ENCODE results near the gene CSMD2. TPM values are rescaled to one million over a fixed set of nuclear protein-coding genes. Genes with fewer than 3 reads are reported as not detected.
"Not testable (repeated sequence)": the region's sequence is repeated elsewhere in the genome, so short reads cannot be mapped to it uniquely, and the experiment has no call there.

The CSMD2 gene
- total RNA-seq, 6 donors from 2014 or later = 0.39 to 1.0 (median 0.52) TPM

- WGBS, 2 donors = 83 to 86% methylated on average over 6 of the region's 6 CpGs
- H3K36me3 ChIP-seq = no peaks in the 10 kb centered on the region
These were observed 652.6 kb downstream of the CSMD2 start for GRCh38 chr1:33512226-33513011.

GRCh38 chr1:33509276-33509675, 655.8 kb downstream of the CSMD2 start:
- not testable (repeated sequence) for H3K36me3 ChIP-seq; H3K4me3 ChIP-seq; ATAC-seq (ENCODE audit: low FRiP score in 2 of 2); H3K4me1 ChIP-seq; H3K9me3 ChIP-seq; H3K27ac ChIP-seq; H3K27me3 ChIP-seq
- peak in 1 of 2 donors; percentile 58 for DNase-seq
- 100% methylated on average over 8 of the region's 24 CpGs; no CpG with 5 or more reads in 1 of the 2 donors for WGBS, 2 donors

More at GRCh38 chr1:33512226-33513011, 652.6 kb downstream of the CSMD2 start:
- no peak for DNase-seq
- Histone ChIP-seq H3K27ac (no peak overlapping the region), H3K9me3 (no peaks in the 10 kb centered on the region), H3K4me3 (no peak overlapping the region), H3K4me1 (no peaks in the 10 kb centered on the region), H3K27me3 (no peaks in the 10 kb centered on the region)
- TF ChIP-seq EP300 (IDR thresholded peaks at IDR 0.05) (no peak), CTCF (IDR thresholded peaks at IDR 0.05) (no peak), POLR2AphosphoS5 (IDR thresholded peaks at IDR 0.05) (no peak), POLR2A (IDR thresholded peaks at IDR 0.05) (no peak)
- no peak for ATAC-seq (ENCODE audit: low FRiP score in 2 of 2)

GRCh38 chr1:33508151-33508550, 656.9 kb downstream of the CSMD2 start:
- WGBS, 2 donors = 89 to 100% methylated on average over 1 of the region's 1 CpG

GRCh38 chr1:33507661-33508060, 657.4 kb downstream of the CSMD2 start:
- no peaks in the 10 kb centered on the region for H3K27me3 ChIP-seq
- H3K27ac ChIP-seq = no peak overlapping the region
- WGBS, 2 donors = 91 to 96% methylated on average over 3 of the region's 3 CpGs
- no peaks in the 10 kb centered on the region for H3K4me1 ChIP-seq
- H3K4me3 ChIP-seq = no peak overlapping the region
- TF ChIP-seq POLR2AphosphoS5 (IDR thresholded peaks at IDR 0.05) (no peak), EP300 (IDR thresholded peaks at IDR 0.05) (no peak), CTCF (IDR thresholded peaks at IDR 0.05) (no peak), POLR2A (IDR thresholded peaks at IDR 0.05) (no peak)
- no peak for DNase-seq
- no peaks in the 10 kb centered on the region for H3K36me3 ChIP-seq
- no peak for ATAC-seq (ENCODE audit: low FRiP score in 2 of 2)
- H3K9me3 ChIP-seq = no peaks in the 10 kb centered on the region

More at GRCh38 chr1:33508151-33508550, 656.9 kb downstream of the CSMD2 start:
- ATAC-seq (ENCODE audit: low FRiP score in 2 of 2) (no peak), DNase-seq (no peak)
- Histone ChIP-seq H3K4me3 (no peak overlapping the region), H3K9me3 (no peaks in the 10 kb centered on the region), H3K27me3 (no peaks in the 10 kb centered on the region), H3K36me3 (no peaks in the 10 kb centered on the region), H3K27ac (no peak overlapping the region), H3K4me1 (no peaks in the 10 kb centered on the region)
- TF ChIP-seq EP300 (IDR thresholded peaks at IDR 0.05) = no peak
- no peak for TF ChIP-seq CTCF (IDR thresholded peaks at IDR 0.05)

- Histone ChIP-seq H3K4me1 (no peaks in the 10 kb centered on the region), H3K9me3 (no peaks in the 10 kb centered on the region), H3K27me3 (no peaks in the 10 kb centered on the region), H3K27ac (no peak overlapping the region), H3K36me3 (no peaks in the 10 kb centered on the region), H3K4me3 (no peak overlapping the region)
- no peak for TF ChIP-seq EP300 (IDR thresholded peaks at IDR 0.05)
- TF ChIP-seq CTCF (IDR thresholded peaks at IDR 0.05) = no peak
- no peak for TF ChIP-seq POLR2AphosphoS5 (IDR thresholded peaks at IDR 0.05)
- no peak for TF ChIP-seq POLR2A (IDR thresholded peaks at IDR 0.05)
- no peak for DNase-seq
- ATAC-seq (ENCODE audit: low FRiP score in 2 of 2) = no peak
- 81 to 89% methylated on average over 1 of the region's 1 CpG for WGBS, 2 donors
These were observed 661.5 kb downstream of the CSMD2 start for GRCh38 chr1:33503506-33503905.

Measured in upper lobe of left lung (tissue), 6 donors.